ENCODE measurements around the gene HOXB9.

DNA sequence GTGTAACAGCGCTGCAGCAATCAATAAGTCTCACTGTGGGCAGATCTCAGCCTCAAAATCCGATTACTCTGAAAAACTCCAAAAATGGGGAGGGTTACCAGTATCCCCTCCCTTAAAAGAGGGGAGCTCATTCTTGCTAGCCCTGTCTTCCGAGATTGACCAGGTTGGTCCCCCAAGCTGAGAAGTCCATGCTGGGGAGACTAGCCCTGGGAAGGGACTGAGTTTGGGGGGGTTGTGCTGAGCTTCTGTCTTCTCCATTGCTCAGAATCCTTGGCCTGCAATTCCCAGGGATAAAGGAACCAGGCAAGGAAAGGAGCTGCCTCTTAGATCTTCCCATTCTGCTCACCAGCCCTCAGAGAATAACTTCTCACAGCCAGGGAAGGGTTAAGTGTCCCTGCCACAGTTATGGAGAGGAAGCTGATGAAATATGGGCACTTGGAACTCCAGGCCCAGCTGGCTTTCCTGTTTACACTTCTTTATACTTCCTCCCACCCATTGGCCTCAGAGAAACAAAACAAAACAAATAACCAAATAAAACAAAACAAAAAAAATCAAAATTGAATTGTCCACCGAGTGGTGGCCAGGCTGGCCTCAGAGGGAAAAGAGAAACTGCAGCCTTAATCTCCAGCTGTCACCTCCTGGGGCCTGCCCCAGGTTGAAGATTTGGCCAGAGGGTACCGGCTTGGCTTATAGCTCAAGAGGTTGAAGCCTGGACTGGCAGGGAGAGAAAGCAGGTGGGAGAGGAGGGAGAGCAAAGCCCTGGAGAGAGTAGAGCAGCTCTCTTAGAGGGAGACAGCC is 38.7 kb downstream of the HOXB9 start:
- TF ChIP-seq POLR2A (IDR thresholded peaks at IDR 0.05): no peak
- peak; percentile 32 to 33 for TF ChIP-seq POLR2AphosphoS5 (IDR thresholded peaks at IDR 0.05)
- TF ChIP-seq EP300 (IDR thresholded peaks at IDR 0.05): no peak
- TF ChIP-seq, protein P1, sequence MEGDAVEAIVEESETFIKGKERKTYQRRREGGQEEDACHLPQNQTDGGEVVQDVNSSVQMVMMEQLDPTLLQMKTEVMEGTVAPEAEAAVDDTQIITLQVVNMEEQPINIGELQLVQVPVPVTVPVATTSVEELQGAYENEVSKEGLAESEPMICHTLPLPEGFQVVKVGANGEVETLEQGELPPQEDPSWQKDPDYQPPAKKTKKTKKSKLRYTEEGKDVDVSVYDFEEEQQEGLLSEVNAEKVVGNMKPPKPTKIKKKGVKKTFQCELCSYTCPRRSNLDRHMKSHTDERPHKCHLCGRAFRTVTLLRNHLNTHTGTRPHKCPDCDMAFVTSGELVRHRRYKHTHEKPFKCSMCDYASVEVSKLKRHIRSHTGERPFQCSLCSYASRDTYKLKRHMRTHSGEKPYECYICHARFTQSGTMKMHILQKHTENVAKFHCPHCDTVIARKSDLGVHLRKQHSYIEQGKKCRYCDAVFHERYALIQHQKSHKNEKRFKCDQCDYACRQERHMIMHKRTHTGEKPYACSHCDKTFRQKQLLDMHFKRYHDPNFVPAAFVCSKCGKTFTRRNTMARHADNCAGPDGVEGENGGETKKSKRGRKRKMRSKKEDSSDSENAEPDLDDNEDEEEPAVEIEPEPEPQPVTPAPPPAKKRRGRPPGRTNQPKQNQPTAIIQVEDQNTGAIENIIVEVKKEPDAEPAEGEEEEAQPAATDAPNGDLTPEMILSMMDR (IDR thresholded peaks at IDR 0.05): no peak
